HG02970 (cell line): ENCODE measurements around the gene CAPS2.
"Not testable (repeated sequence)": the region's sequence is repeated elsewhere in the genome, so short reads cannot be mapped to it uniquely, and the experiment has no call there.

ENCODE experiments used
- ATAC-seq: cut with Tn5 transposase; IDR thresholded peaks from one replicate; pipeline ENCODE4 v1.9.1; 2021; ENCODE audit warnings: mild to moderate bottlenecking, moderate library complexity, moderate number of reproducible peaks; ENCODE audit not compliant: unreplicated experiment, low FRiP score

The CAPS2 gene

GRCh38 chr12:75329918-75330826, at the start of gene CAPS2:
Gene CAPS2, minus strand, starts transcription at chr12:75330324. Its CDS starts 3,826 bp downstream, at chr12:75326498.
- peak; percentile 92 for ATAC-seq

- no peak for ATAC-seq
Observed at GRCh38 chr12:75378354-75378753, 48.2 kb upstream of the CAPS2 start.

GRCh38 chr12:75374971-75375370, 44.8 kb upstream of the CAPS2 start:
- ATAC-seq, result no peak

- ATAC-seq, result no peak
Observed at GRCh38 chr12:75366629-75367028, 36.5 kb upstream of the CAPS2 start.

GRCh38 chr12:75364919-75365318, 34.8 kb upstream of the CAPS2 start:
- ATAC-seq, result no peak

GRCh38 chr12:75361408-75361807, 31.3 kb upstream of the CAPS2 start:
- no peak for ATAC-seq

- no peak for ATAC-seq
Observed at GRCh38 chr12:75360920-75361319, 30.8 kb upstream of the CAPS2 start.

- no peak for ATAC-seq
Observed at GRCh38 chr12:75354011-75354410, 23.9 kb upstream of the CAPS2 start.

DNA sequence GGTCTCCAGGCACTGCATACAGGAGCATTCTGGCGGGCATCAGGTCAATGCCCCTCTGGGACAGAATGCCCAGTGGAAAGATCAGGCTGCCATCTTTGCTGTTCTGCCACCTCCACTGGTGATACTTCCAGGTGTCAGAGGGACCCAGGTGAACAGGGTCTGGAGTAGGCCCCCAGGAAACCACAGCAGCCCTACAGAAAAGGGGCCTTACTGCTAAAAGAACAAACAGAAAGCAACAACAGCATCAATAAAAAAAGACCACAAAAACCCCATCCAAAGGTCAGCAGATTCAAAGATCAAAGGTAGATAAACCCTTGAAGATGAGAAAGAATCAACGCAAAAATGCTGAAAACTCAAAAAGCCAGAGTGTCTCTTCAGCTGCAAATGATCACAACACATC, 20.3 kb upstream of the CAPS2 start:
- no peak for ATAC-seq

DNA sequence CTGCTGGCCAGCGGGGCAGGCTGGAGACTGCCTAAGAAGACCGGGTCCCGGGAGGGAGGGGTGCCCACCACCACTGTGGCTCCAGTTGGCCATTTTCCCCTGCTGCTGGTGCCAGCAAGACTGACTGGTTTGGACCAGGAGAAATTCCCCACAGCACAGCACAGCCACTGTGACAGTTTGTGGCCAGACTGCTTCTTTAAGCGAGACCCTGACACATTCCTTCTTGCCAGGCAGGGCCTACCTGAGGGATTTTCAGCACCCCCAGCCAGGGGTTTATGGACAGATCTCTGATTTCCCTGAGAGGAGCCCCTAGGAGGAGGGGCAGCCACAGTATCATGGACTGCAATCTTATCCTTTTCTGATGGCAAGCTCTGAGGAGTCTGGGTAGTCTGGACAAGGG, 19.8 kb upstream of the CAPS2 start:
- no peak for ATAC-seq

DNA sequence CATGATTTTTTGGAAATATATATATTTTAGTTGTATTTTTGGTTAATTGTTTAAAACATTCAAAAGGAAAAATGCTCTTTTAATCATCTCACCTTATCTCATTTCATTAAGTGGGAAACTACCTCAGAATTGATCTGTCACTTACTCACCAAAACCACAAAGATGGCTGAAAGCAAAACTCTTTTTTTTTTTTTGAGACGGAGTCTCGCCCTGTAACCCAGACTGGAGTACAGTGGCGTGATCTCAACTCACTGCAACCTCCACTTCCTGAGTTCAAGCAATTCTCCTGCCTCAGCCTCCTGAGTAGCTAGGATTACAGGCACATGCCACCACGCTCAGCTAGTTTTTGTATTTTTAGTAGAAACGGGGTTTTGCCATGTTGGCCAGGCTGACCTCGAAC, 16.1 kb upstream of the CAPS2 start:
- ATAC-seq, result not testable (repeated sequence)

- ATAC-seq, result no peak
Observed at GRCh38 chr12:75345531-75345930, 15.4 kb upstream of the CAPS2 start.

GRCh38 chr12:75341873-75342272, 11.7 kb upstream of the CAPS2 start:
- no peak for ATAC-seq

DNA sequence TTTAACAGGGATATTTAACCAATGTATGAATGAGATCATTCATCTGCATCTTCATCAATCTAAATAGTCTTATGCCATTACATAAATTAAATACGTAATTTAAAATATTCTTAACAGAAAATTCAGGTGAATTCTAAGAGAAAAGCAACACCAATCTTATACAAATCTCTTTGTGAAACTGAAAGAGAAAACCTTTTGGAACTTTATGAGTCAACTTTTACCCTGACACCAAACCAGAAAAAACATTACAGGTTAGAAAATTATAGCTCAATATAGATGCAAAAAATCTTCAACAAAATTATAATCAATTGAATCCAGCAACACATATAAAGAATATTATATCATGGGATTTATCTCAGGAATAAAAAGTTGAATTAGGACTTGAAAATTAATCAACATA, 7.8 kb upstream of the CAPS2 start:
- peak; percentile 53 for ATAC-seq

GRCh38 chr12:75334384-75335030, 4.4 kb upstream of the CAPS2 start, which contains the start of gene GLIPR1L1:
Gene GLIPR1L1, plus strand, starts transcription at chr12:75334670. Its CDS starts 59 bp downstream, at chr12:75334729.
- ATAC-seq, result peak; percentile 56

DNA sequence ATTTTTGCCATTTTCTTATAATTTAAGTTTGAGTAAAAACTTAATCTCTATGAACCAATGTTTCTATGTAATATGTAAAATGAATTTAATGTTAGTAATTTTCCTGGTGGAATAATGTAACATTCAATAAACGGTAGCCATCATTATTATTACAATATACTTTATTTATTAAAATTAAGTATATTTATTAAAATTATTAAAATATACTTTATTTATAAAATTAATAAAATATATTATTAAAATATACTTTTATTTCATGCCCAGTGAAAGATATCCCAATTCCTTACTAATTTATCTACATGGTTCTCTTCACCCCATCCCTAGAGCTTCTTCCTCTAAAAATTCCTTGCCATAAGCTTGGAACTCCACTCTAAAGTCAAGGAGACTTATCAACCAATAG, 2.5 kb downstream of the CAPS2 start:
- ATAC-seq, result no peak

- no peak for ATAC-seq
Observed at GRCh38 chr12:75323663-75324062, 6.5 kb downstream of the CAPS2 start.

GRCh38 chr12:75322464-75322863, 7.7 kb downstream of the CAPS2 start:
- no peak for ATAC-seq

- no peak for ATAC-seq
Observed at GRCh38 chr12:75317784-75318183, 12.3 kb downstream of the CAPS2 start.

GRCh38 chr12:75315518-75315917, 14.6 kb downstream of the CAPS2 start:
- no peak for ATAC-seq

DNA sequence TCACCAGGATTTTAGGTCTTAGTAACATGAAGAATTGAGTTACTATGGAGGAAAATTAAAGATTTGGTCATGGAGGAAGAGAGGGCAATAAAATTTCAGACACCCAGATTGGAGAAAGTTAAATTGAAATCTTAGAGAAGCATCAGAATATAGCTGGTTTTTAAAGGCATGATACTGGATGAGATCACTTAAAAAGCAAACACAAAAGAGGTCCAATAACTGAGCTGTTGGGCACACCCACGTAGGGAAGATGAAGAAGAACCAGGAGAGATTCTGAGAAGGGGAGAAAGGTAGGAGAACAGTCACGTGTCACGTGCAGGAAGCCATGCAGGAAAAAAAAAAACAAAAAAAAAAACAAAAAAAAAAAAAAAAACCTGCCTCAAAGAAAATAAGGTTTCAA, 18.8 kb downstream of the CAPS2 start:
- ATAC-seq, result no peak

- no peak for ATAC-seq
Observed at GRCh38 chr12:75308279-75308678, 21.8 kb downstream of the CAPS2 start.
